Glutamatergic neuron (in vitro differentiated cells): ENCODE results near the gene RENBP. TPM values are rescaled to one million over a fixed set of nuclear protein-coding genes. Genes with fewer than 3 reads are reported as not detected.

Source experiments
- DNase-seq: peaks from one replicate; pipeline ENCODE4 v3.0.0; 2022
- H3K27ac Mint-ChIP-seq: one replicate; pipeline ENCODE4 v1.8.0; 2020; ENCODE audit warnings: mild to moderate bottlenecking, mixed read lengths, inconsistent platforms; ENCODE audit not compliant: unreplicated experiment
- H3K27me3 Mint-ChIP-seq: one replicate; pipeline ENCODE4 v1.8.0; 2020; ENCODE audit warnings: mild to moderate bottlenecking, moderate library complexity, mixed read lengths, inconsistent platforms; ENCODE audit not compliant: unreplicated experiment
- H3K36me3 Mint-ChIP-seq: one replicate; pipeline ENCODE4 v1.8.0; 2020; ENCODE audit warnings: mild to moderate bottlenecking, mixed read lengths, inconsistent platforms; ENCODE audit not compliant: unreplicated experiment
- H3K4me1 Mint-ChIP-seq: one replicate; pipeline ENCODE4 v1.8.0; 2020; ENCODE audit warnings: mild to moderate bottlenecking, low read depth, mixed read lengths, inconsistent platforms; ENCODE audit not compliant: unreplicated experiment
- H3K4me3 Mint-ChIP-seq: one replicate; pipeline ENCODE4 v1.8.0; 2020; ENCODE audit warnings: mild to moderate bottlenecking, mixed read lengths, inconsistent platforms; ENCODE audit not compliant: unreplicated experiment
- H3K9me3 Mint-ChIP-seq: one replicate; pipeline ENCODE4 v1.8.0; 2020; ENCODE audit warnings: mild to moderate bottlenecking, moderate library complexity, mixed read lengths, inconsistent platforms; ENCODE audit not compliant: unreplicated experiment
- total RNA-seq: library from RNA; stranded (reverse); fragmentation: NEBNext Ultra II Directional; extraction: Animal tissue kit (Norgen Biotek cat#: 25700); gene quantifications from one replicate; pipeline ENCODE4 v1.2.1, GENCODE V29; 2021; ENCODE audit not compliant: unreplicated experiment
- TF ChIP-seq, protein P1 (sequence below): fragments of 200-600 bp; sonication (generic); IDR thresholded peaks from one replicate; pipeline ENCODE4 v1.5.0; 2021; ENCODE audit not compliant: partially characterized antibody, unreplicated experiment

The RENBP gene
- total RNA-seq, 1 donor from 2014 or later, result 16.1 TPM

DNA sequence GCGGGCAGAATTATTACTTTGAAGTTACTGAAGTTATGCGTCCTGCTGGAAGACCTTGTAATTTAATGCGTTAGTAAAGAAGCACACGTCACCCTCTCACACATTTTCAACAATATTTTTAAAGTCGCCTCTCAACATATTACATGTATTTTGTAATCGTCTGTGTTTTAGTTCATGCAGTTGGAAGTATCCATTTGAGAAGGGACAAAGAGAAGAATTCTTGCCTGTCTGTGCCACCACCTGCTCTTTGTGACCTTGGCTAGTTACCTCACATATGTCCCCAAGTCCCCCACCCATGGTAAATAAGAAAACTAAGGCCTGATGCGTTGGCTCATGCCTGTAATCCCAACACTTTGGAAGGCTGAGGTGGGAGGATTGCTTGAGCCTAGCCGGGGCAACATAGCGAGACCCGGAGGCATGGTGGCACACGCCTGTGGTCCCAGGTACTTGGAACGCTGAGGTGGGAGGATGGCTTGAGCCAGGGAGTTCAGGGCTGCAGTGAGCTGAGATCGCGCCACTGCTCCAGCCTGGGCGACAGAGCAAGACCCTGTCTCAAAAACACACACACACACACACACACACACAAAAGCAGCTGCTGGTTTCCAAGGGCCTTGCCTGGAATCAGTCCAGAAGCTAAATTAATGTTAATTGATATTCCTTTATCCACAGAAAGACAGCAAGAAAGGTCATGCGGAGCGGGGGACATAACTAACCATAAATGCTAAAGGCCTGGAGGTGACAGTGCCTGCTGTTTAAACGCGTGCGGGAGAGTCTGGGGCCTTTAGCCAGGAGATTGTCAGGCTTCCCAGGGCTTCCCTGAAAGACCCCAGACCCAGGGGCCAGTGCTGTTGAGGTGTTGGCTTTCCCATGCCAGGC is 28.9 kb upstream of the RENBP start:
- no peaks in the 10 kb centered on the region for H3K36me3 Mint-ChIP-seq
- H3K27me3 Mint-ChIP-seq, result peaks cover 7% of the 10 kb centered on the region
- peak overlapping the region; percentile 88 for H3K4me3 Mint-ChIP-seq

GRCh38 chrX:153972368-153973126 is 28.1 kb upstream of the RENBP start, which contains the start of gene TMEM187:
Gene TMEM187 (plus strand): TSS chrX:153972754. CDS start chrX:153982063, 9,309 bp downstream.
- TF ChIP-seq, protein P1, sequence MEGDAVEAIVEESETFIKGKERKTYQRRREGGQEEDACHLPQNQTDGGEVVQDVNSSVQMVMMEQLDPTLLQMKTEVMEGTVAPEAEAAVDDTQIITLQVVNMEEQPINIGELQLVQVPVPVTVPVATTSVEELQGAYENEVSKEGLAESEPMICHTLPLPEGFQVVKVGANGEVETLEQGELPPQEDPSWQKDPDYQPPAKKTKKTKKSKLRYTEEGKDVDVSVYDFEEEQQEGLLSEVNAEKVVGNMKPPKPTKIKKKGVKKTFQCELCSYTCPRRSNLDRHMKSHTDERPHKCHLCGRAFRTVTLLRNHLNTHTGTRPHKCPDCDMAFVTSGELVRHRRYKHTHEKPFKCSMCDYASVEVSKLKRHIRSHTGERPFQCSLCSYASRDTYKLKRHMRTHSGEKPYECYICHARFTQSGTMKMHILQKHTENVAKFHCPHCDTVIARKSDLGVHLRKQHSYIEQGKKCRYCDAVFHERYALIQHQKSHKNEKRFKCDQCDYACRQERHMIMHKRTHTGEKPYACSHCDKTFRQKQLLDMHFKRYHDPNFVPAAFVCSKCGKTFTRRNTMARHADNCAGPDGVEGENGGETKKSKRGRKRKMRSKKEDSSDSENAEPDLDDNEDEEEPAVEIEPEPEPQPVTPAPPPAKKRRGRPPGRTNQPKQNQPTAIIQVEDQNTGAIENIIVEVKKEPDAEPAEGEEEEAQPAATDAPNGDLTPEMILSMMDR, result no peak
- peak within 1 kb of the TSS; percentile 100 for H3K27ac Mint-ChIP-seq
- H3K27me3 Mint-ChIP-seq, result peaks cover 7% of the 10 kb centered on the region
- peak within 1 kb of the TSS; percentile 100 for H3K4me3 Mint-ChIP-seq
- H3K4me1 Mint-ChIP-seq, result peaks cover 7% of the 10 kb centered on the region
- peaks cover 7% of the 10 kb centered on the region for H3K9me3 Mint-ChIP-seq
- DNase-seq, result peak; percentile 87
- no peaks in the 10 kb centered on the region for H3K36me3 Mint-ChIP-seq

More for the DNA sequence above, 28.9 kb upstream of the RENBP start:
- peaks cover 1% of the 10 kb centered on the region for H3K4me1 Mint-ChIP-seq
- TF ChIP-seq, protein P1, result no peak
- H3K9me3 Mint-ChIP-seq, result peaks cover 7% of the 10 kb centered on the region
- peak overlapping the region; percentile 99 for H3K27ac Mint-ChIP-seq
- no peak for DNase-seq

DNA sequence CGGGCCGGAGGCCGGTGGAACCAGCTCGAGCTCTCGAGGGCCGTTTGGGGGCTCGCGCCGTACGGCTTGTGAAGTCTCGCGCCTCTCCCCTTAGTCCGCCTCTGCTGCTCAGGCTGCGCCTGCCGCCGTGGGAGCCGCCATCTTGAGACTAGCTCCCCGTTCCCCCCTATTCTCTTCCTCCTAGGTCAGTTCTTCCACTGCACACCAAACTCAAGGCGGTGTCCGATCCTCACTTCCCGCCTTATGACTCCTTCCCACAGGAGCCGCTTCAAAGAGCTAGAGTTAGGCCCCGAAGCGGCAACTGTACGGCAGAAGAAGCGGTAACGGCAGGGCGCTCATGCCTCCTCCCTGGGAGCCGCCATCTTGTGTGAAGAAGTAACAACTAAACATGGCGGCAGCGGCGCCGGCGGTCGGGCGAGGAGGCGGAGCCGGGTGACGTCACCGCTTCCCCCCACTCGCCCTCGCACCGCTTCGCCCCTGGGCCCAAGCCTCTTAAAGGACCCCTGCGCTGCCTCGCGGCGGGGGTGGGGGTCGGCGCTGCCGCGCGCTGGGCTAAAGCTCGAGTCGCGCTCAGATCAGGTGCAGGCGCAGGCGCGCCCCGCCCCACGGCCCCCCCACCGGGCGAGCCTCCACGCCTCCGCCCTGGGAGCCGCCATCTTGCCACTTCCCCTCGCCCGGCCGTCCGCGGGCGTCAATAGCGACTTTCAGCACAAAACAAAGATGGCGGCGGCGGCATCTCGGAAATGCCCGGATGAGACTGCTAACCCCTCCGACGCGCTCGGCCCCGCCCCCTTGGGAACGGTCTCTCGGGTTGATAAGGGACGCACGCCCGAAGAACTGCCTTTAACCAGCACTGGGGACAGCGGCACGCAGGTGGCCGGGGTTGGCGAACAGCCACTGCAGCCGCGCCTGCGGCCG is 27.3 kb upstream of the RENBP start, which contains the start of gene HCFC1:
HCFC1 (minus strand) TSS at position 369 of the 918 bp plus-strand sequence. CDS start 978 bp downstream, outside the sequence.
- no peaks in the 10 kb centered on the region for H3K36me3 Mint-ChIP-seq

GRCh38 chrX:153971124-153971449 is 26.6 kb upstream of the RENBP start:
- H3K4me3 Mint-ChIP-seq, result peak overlapping the region; percentile 100
- H3K36me3 Mint-ChIP-seq, result no peaks in the 10 kb centered on the region
- peaks cover 7% of the 10 kb centered on the region for H3K9me3 Mint-ChIP-seq
- TF ChIP-seq, protein P1, result no peak
- H3K4me1 Mint-ChIP-seq, result peaks cover 18% of the 10 kb centered on the region
- peaks cover 7% of the 10 kb centered on the region for H3K27me3 Mint-ChIP-seq
- H3K27ac Mint-ChIP-seq, result peak overlapping the region; percentile 100
- peak; percentile 80 for DNase-seq

More for the DNA sequence above, 27.3 kb upstream of the RENBP start, which contains the start of gene HCFC1:
- peak within 1 kb of the TSS; percentile 100 for H3K27ac Mint-ChIP-seq
- H3K4me1 Mint-ChIP-seq, result peaks cover 13% of the 10 kb centered on the region
- peak within 1 kb of the TSS; percentile 100 for H3K4me3 Mint-ChIP-seq
- TF ChIP-seq, protein P1, result no peak
- peaks cover 7% of the 10 kb centered on the region for H3K27me3 Mint-ChIP-seq
- DNase-seq, result peak; percentile 85
- H3K9me3 Mint-ChIP-seq, result peaks cover 7% of the 10 kb centered on the region
